LNCAP (cell line): ENCODE measurements around the gene SPON1.

Experiments used
- TF ChIP-seq, protein P1 (sequence below): fragments of 450-650 bp; IDR thresholded peaks from 2 replicates; pipeline ENCODE4 v1.5.1; 2017; ENCODE audit warnings: mild to moderate bottlenecking

SPON1 gene

GRCh38 chr11:13999704-14000103 lies 37.2 kb downstream of the SPON1 start:
- TF ChIP-seq, protein P1, sequence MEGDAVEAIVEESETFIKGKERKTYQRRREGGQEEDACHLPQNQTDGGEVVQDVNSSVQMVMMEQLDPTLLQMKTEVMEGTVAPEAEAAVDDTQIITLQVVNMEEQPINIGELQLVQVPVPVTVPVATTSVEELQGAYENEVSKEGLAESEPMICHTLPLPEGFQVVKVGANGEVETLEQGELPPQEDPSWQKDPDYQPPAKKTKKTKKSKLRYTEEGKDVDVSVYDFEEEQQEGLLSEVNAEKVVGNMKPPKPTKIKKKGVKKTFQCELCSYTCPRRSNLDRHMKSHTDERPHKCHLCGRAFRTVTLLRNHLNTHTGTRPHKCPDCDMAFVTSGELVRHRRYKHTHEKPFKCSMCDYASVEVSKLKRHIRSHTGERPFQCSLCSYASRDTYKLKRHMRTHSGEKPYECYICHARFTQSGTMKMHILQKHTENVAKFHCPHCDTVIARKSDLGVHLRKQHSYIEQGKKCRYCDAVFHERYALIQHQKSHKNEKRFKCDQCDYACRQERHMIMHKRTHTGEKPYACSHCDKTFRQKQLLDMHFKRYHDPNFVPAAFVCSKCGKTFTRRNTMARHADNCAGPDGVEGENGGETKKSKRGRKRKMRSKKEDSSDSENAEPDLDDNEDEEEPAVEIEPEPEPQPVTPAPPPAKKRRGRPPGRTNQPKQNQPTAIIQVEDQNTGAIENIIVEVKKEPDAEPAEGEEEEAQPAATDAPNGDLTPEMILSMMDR = no peak

DNA sequence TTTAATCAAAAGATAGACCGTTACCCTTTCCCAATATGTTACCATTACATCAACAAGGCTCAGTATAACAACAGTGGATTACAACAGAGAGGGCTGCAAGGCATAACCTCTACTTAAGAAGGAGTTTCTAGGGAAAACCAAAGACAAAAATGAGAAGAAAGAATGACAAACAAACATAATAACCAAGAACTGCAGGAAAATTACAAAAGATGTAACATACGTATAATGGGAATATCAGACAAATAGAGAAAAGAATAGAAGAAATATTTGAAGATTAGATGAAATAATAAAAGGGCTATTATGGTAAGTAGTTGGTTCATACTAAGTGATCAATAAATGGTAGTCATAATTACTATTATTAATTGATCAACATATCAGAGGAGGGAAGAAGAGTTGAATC lies 39.1 kb downstream of the SPON1 start:
- TF ChIP-seq, protein P1 = no peak

DNA sequence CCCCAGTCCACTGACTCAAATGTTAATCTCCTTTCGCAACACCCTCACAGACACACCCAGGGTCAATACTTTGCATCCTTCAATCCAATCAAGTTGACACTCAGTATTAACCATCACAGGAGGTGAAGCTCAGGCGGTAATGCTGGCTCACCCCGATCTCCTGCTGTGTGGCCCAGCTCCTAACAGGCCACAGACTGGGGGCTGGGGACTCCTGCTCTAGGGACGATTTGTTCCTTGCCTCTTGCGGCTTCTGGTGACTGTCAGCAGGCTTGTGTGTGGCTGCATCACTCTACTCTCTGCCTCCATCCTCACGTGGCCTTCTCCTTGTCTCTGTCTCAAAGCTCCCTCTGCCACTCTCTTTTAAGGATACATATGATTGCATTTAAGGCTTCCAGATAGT lies 45.0 kb downstream of the SPON1 start:
- TF ChIP-seq, protein P1 = no peak

GRCh38 chr11:14010665-14011064 lies 48.1 kb downstream of the SPON1 start:
- TF ChIP-seq, protein P1 = no peak

- TF ChIP-seq, protein P1 = no peak
Observed at GRCh38 chr11:14012846-14013245, 50.3 kb downstream of the SPON1 start.

DNA sequence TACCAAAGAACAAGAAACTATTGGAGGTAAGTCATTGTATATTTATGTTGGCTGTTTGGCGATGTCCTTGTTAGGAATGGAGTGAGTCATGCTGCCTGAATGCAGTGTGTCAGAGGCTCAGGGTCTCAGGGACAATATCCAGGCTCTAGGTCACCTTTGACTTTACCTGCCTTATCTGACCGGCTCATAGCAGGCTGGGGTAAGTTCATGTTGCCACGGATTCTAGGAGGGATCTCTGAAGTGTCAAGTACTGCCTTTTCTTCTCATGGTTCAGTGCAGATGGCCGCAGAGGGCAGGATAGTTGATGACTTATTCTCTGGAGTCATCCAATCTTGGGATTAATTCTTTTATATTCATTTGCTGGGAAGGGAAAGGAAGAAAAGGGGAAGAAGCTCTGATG lies 53.2 kb downstream of the SPON1 start:
- TF ChIP-seq, protein P1 = no peak

- TF ChIP-seq, protein P1 = no peak
Observed at GRCh38 chr11:14018441-14018840, 55.9 kb downstream of the SPON1 start.

- TF ChIP-seq, protein P1 = no peak
Observed at GRCh38 chr11:14021738-14022137, 59.2 kb downstream of the SPON1 start.
